GM12892 (cell line): ENCODE data around the gene GAB2.

Experiments used
- POLR2A ChIP-seq: IDR thresholded peaks from 2 replicates; pipeline ENCODE4 v1.6.1; 2011; ENCODE audit warnings: low read depth, low read length, control low read depth
- TAF1 ChIP-seq: IDR thresholded peaks from 2 replicates; pipeline ENCODE4 v1.6.1; 2011; ENCODE audit warnings: low read depth, mild to moderate bottlenecking, control low read depth, low read length, borderline replicate concordance

GRCh38 chr11:78460471-78460870, 42.9 kb upstream of the GAB2 start:
- TF ChIP-seq TAF1 (no peak), POLR2A (no peak)
